HG03457 (cell line): ENCODE data around the gene HPCAL1.
"Not testable (repeated sequence)": the region's sequence is repeated elsewhere in the genome, so short reads cannot be mapped to it uniquely, and the experiment has no call there.

ENCODE experiments used
- ATAC-seq: cut with Tn5 transposase; IDR thresholded peaks from one replicate; pipeline ENCODE4 v1.9.1; 2021; ENCODE audit warnings: moderate number of reproducible peaks; ENCODE audit not compliant: unreplicated experiment

The HPCAL1 gene

GRCh38 chr2:10449838-10450691 lies 147.4 kb downstream of the HPCAL1 start:
- no peak for ATAC-seq

- ATAC-seq: no peak
Measured at GRCh38 chr2:10451819-10452218, 149.1 kb downstream of the HPCAL1 start.

- no peak for ATAC-seq
Measured at GRCh38 chr2:10452312-10452711, 149.6 kb downstream of the HPCAL1 start.

- ATAC-seq: no peak
Measured at GRCh38 chr2:10452956-10453904, 150.5 kb downstream of the HPCAL1 start.

DNA sequence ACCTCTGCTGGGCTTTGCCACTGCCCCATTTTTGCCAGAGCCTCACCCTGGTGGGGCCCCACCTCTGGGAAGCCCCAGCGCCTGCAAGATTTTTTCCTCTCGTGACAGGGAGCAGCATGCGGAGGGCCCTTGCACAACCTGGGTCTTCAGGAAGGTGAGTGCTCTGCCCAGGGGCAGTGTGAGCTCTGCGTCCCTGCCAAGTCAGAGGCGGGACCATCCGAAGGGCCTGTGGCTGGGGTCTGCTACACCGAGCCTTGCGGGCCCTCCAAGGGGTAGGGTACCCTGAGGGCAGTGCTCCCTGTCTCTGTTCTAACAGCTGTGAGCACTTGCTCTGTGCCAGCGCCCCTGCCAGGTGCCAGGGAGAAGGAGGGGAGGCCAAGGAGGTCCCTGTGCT lies 151.2 kb downstream of the HPCAL1 start:
- ATAC-seq: no peak

- ATAC-seq: no peak
Measured at GRCh38 chr2:10454505-10454904, 151.8 kb downstream of the HPCAL1 start.

DNA sequence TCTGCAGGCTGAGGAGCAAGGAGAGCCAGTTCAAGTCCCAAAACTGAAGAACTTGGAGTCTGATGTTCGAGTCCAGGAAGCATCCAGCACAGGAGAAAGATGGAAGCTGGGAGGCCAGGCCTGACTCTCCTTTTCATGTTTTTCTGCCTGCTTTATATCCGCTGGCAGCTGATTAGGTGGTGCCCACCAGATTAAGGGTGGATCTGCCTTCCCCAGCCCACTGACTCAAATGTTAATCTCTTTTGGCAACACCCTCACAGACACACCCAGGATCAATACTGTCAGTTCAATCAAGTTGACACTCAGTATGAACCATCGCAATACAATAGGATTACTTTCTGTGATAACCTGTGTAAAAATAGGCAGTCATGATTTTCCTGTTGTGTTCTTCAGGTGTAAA lies 154.5 kb downstream of the HPCAL1 start:
- not testable (repeated sequence) for ATAC-seq

DNA sequence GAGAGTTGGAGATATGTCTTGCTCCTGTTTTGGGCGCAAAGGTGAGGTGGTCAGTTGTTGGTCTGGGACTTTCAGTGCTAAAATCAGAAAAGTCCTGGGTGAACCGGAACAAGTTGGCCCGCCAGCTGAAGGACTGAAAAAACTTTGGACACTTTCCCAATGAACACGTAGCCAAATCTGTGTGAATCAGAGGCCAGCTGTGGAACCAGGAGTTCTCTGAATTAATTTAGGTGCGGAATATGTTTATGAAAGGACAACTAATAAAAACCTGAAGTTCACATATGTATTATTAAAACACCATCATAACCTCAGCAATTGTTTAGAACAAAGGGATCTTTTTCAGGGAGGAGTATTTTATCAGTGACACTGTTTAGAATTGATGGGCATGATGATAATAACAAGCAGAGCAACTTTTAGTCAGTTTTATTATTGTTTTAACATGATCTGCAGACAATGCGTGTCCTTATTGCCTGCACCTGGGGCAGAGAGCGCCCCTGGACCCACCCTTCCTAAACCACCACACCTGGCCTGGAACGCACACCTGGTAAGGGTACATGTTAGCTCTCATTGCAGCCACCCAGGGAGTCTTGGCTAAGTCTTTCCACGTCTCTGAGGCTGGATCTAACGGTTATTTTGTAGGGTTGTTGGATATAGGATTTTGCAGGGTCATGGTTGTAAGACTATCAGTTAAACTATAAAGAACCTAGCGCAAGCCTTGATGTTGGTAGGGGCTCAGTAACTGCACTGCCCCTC lies 155.3 kb downstream of the HPCAL1 start:
- no peak for ATAC-seq

GRCh38 chr2:10460366-10460796 lies 157.7 kb downstream of the HPCAL1 start:
- ATAC-seq: no peak

- no peak for ATAC-seq
Measured at GRCh38 chr2:10462178-10463083, 159.7 kb downstream of the HPCAL1 start.

- no peak for ATAC-seq
Measured at GRCh38 chr2:10465910-10466309, 163.2 kb downstream of the HPCAL1 start.

GRCh38 chr2:10466801-10467200 lies 164.1 kb downstream of the HPCAL1 start:
- no peak for ATAC-seq

- no peak for ATAC-seq
Measured at GRCh38 chr2:10467401-10467800, 164.7 kb downstream of the HPCAL1 start.

DNA sequence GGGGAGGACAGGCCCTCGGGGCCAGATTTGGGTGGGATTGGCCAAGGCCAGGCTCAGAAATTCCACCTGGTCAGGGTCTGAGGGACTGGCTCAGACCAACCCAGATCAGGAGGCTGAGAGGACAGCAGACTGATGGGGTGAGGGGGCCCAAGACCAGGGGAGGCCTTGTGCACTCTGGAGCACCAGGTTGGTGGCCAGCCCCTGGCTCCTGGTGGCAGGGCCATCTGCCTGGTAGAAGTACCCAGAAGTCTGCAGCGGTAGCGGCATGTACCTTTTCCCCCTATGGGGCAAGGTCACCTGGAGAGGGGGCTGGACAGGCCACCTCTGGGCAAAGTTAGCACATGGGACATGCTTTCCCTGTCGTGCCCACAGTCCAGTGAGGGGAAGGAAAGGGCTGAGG lies 166.6 kb downstream of the HPCAL1 start:
- ATAC-seq: no peak

DNA sequence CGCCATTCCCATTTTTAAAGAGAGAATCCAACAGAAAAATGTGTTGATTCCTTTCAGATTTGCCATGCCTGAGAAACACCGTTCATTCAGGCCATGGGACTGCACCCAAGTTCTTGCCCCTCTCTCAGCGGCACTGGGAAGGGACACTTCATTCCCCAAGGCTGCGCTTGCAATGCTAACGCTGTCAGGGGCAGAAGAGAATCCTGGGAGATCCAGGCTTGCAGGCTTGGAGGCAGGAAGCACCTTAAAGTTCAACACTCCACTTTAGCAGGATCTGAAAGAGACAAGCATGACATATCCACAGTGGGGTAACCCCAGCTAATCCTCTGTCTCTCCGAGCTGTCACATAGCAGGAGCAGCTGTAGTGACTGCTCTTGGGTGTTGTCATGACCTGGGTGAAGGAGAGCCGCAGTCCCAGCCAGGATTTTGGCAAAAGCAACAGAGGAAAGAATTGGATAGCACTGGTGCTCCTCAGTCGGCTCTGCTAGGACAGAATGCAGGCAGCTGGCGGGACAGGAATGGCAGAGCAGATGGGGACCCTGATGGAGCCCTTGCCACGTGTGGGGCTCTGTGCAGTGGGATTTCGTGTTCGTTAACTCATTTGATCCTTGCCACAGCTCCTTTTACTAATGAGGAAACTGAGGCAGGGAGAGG lies 167.4 kb downstream of the HPCAL1 start:
- no peak for ATAC-seq

- ATAC-seq: no peak
Measured at GRCh38 chr2:10471046-10471571, 168.4 kb downstream of the HPCAL1 start.

DNA sequence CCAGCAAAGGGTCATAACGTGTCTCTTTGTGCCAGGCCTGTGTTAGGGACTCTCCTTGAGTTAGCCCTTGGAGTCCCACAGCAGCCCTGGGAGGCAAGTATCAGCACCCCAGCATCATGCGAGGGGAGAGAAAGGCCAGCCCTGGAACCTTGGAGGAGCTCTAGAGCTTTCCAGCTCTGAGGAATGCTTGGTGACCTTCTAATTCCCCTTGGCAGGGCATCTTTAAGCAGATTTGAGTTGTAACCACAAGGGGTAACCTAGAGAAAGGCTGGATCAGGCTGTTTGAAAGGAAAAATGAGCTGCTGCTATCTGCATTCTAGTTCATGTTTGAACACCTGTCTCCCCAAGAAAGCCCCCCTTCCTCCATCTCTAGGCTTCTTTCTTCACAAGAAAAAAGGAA lies 169.3 kb downstream of the HPCAL1 start:
- no peak for ATAC-seq

DNA sequence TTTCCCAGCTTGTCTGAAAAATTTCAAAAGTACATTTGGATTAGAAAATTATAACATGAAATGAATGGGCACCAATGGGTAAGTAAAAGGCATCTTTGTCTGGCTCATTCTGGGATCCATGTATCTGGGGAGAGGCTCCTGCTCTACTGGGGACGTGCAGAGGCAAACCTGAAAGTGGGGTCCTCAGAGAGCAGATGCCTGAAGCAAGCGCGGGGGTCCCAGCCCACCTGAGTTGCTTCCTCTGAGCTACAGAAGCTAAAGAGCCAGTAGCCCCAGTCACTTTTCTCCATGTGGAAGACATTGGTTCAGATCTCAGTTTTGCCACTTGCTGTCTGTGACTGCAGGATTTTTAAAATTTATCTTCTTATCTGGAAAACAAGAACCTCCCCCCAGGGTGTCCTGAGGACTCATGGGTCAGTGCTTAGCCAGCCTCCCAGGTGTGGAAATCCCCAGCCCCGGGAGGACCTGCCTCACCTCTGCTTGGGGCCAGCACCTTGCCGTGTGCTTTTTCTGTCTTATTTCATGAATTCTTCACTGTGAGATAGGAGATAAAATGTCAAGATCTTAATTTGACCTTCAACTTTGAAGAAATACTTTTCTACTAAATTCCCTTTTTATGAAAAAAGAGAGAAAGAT lies 170.5 kb downstream of the HPCAL1 start:
- ATAC-seq: no peak

GRCh38 chr2:10475221-10475722 lies 172.6 kb downstream of the HPCAL1 start:
- ATAC-seq: no peak
